H9 (cell line): ENCODE results near the gene AKT1. TPM values are rescaled to one million over a fixed set of nuclear protein-coding genes. Genes with fewer than 3 reads are reported as not detected.

ENCODE experiments used
- DNase-seq: peaks from one replicate; pipeline ENCODE4 v3.0.0-alpha.2; 2017
- H2AFZ ChIP-seq: one replicate; pipeline ENCODE4 v1.6.1; 2013; ENCODE audit warnings: mild to moderate bottlenecking, low read length, control low read depth, moderate library complexity
- H2AK5ac ChIP-seq: 2 replicates; pipeline ENCODE4 v1.6.1; 2013; ENCODE audit warnings: low read length, control low read depth, mixed read lengths; ENCODE audit not compliant: insufficient read length
- H2BK120ac ChIP-seq: one replicate; pipeline ENCODE4 v1.6.1; 2013; ENCODE audit warnings: low read depth, mild to moderate bottlenecking, low read length, control low read depth, inconsistent platforms; ENCODE audit not compliant: poor library complexity, severe bottlenecking
- H2BK12ac ChIP-seq: 2 replicates; pipeline ENCODE4 v1.6.1; 2013; ENCODE audit warnings: low read length, control low read depth, mixed read lengths, low read depth; ENCODE audit not compliant: insufficient read length
- H2BK15ac ChIP-seq: 2 replicates; pipeline ENCODE4 v1.6.1; 2013; ENCODE audit warnings: low read depth, low read length, control low read depth
- H2BK20ac ChIP-seq: one replicate; pipeline ENCODE4 v1.6.1; 2013; ENCODE audit warnings: low read depth, mild to moderate bottlenecking, low read length, control low read depth, inconsistent platforms; ENCODE audit not compliant: poor library complexity, severe bottlenecking
- H2BK5ac ChIP-seq: 2 replicates; pipeline ENCODE4 v1.6.1; 2013; ENCODE audit warnings: low read length, control low read depth, mixed read lengths; ENCODE audit not compliant: insufficient read length
- H3K14ac ChIP-seq: 2 replicates; pipeline ENCODE4 v1.6.1; 2013; ENCODE audit warnings: low read length, control low read depth; ENCODE audit not compliant: insufficient read depth
- H3K18ac ChIP-seq: 2 replicates; pipeline ENCODE4 v1.6.1; 2013; ENCODE audit warnings: low read depth, mild to moderate bottlenecking, mixed read lengths, low read length, control low read depth; ENCODE audit not compliant: insufficient read length
- H3K23ac ChIP-seq: 2 replicates; pipeline ENCODE4 v1.6.1; 2013; ENCODE audit warnings: low read length, control low read depth, mixed read lengths, low read depth; ENCODE audit not compliant: insufficient read length
- H3K23me2 ChIP-seq: 2 replicates; pipeline ENCODE4 v1.6.1; 2013; ENCODE audit warnings: low read depth, mild to moderate bottlenecking, mixed read lengths, low read length, control low read depth; ENCODE audit not compliant: insufficient read length, poor library complexity, severe bottlenecking
- H3K27ac ChIP-seq: 2 replicates; pipeline ENCODE4 v1.5.1; 2013; ENCODE audit warnings: low read length, control low read depth, mixed read lengths, low read depth; ENCODE audit not compliant: insufficient read length
- H3K27me3 ChIP-seq: 2 replicates; pipeline ENCODE4 v1.6.1; 2013; ENCODE audit warnings: low read length, control low read depth, inconsistent platforms; ENCODE audit not compliant: insufficient read depth
- H3K4ac ChIP-seq: 2 replicates; pipeline ENCODE4 v1.6.1; 2013; ENCODE audit warnings: low read depth, mild to moderate bottlenecking, control low read depth, inconsistent platforms, low read length, moderate library complexity
- H3K4me1 ChIP-seq: 2 replicates; pipeline ENCODE4 v1.6.1; 2013; ENCODE audit warnings: low read length, control low read depth, inconsistent platforms; ENCODE audit not compliant: insufficient read depth
- H3K4me2 ChIP-seq: 2 replicates; pipeline ENCODE4 v1.6.1; 2013; ENCODE audit warnings: low read length, control low read depth, mixed read lengths; ENCODE audit not compliant: insufficient read length, insufficient read depth
- H3K56ac ChIP-seq: 2 replicates; pipeline ENCODE4 v1.6.1; 2013; ENCODE audit warnings: low read depth, mild to moderate bottlenecking, mixed read lengths, low read length, control low read depth; ENCODE audit not compliant: insufficient read length
- H3K79me1 ChIP-seq: 2 replicates; pipeline ENCODE4 v1.6.1; 2013; ENCODE audit warnings: low read depth, mild to moderate bottlenecking, moderate library complexity, low read length, control low read depth, inconsistent platforms; ENCODE audit not compliant: insufficient read depth, poor library complexity, severe bottlenecking
- H3K79me2 ChIP-seq: 2 replicates; pipeline ENCODE4 v1.6.1; 2013; ENCODE audit warnings: low read length, control low read depth, inconsistent platforms; ENCODE audit not compliant: insufficient read depth
- H3K9ac ChIP-seq: 2 replicates; pipeline ENCODE4 v1.6.1; 2013; ENCODE audit warnings: low read length, control low read depth, mixed read lengths; ENCODE audit not compliant: insufficient read length; ENCODE audit errors: extremely low read depth
- H3K9me3 ChIP-seq: one replicate; pipeline ENCODE4 v1.6.1; 2013; ENCODE audit warnings: low read depth, low read length, inconsistent platforms; ENCODE audit not compliant: control insufficient read depth
- H3T11ph ChIP-seq: one replicate; pipeline ENCODE4 v1.6.1; 2013; ENCODE audit warnings: mild to moderate bottlenecking, low read length, control low read depth, inconsistent platforms
- H4K20me1 ChIP-seq: one replicate; pipeline ENCODE4 v1.6.1; 2013; ENCODE audit not compliant: control insufficient read depth, insufficient read length, insufficient read depth
- H4K5ac ChIP-seq: 2 replicates; pipeline ENCODE4 v1.6.1; 2013; ENCODE audit warnings: low read depth, mild to moderate bottlenecking, mixed read lengths, low read length, control low read depth; ENCODE audit not compliant: insufficient read length
- H4K8ac ChIP-seq: replicated peaks from 2 replicates; pipeline ENCODE4 v1.6.1; 2013; ENCODE audit warnings: low read length, control low read depth, mixed read lengths, low read depth; ENCODE audit not compliant: insufficient read length
- H4K91ac ChIP-seq: 2 replicates; pipeline ENCODE4 v1.6.1; 2013; ENCODE audit warnings: low read depth, mild to moderate bottlenecking, moderate library complexity, mixed read lengths, low read length, control low read depth; ENCODE audit not compliant: insufficient read length
- H3K27ac Mint-ChIP-seq, 3 experiments: 2 replicates in 2 of 3; 3 replicates in 1 of 3; pipeline ENCODE4 v1.8.0; 2020 to 2021; ENCODE audit warnings: mixed read lengths in 3 of 3, mild to moderate bottlenecking in 1 of 3, moderate library complexity in 1 of 3
- H3K27me3 Mint-ChIP-seq: 2 replicates; pipeline ENCODE4 v1.8.0; 2021; ENCODE audit warnings: low read depth, mild to moderate bottlenecking, moderate library complexity, mixed read lengths
- H3K36me3 Mint-ChIP-seq, 3 experiments: 2 replicates in 2 of 3; 3 replicates in 1 of 3; pipeline ENCODE4 v1.8.0; 2020 to 2021; ENCODE audit warnings: low read depth in 3 of 3, mixed read lengths in 3 of 3; ENCODE audit not compliant: insufficient read depth in 1 of 3
- H3K4me1 Mint-ChIP-seq, 2 experiments: 2 replicates each; pipeline ENCODE4 v1.8.0; 2020; ENCODE audit warnings: mixed read lengths in 2 of 2
- H3K4me3 Mint-ChIP-seq, 2 experiments: 2 replicates in 1 of 2; 3 replicates in 1 of 2; pipeline ENCODE4 v1.8.0; 2020 to 2021; ENCODE audit warnings: mild to moderate bottlenecking in 2 of 2, mixed read lengths in 2 of 2, moderate library complexity in 1 of 2
- H3K9me3 Mint-ChIP-seq, 2 experiments: 2 replicates in 1 of 2; 3 replicates in 1 of 2; pipeline ENCODE4 v1.8.0; 2020; ENCODE audit warnings: mild to moderate bottlenecking in 2 of 2, mixed read lengths in 2 of 2, moderate library complexity in 1 of 2
- CTCF ChIP-seq: fragments of 200-600 bp; sonication (generic); conservative IDR thresholded peaks from 3 replicates; pipeline ENCODE4 v1.8.0; 2021; ENCODE audit warnings: antibody characterized with exemption, mild to moderate bottlenecking
- WGBS: extraction: QIAGEN DNeasy Blood & Tissue Kit; methylation state at CpG from one replicate; pipeline ENCODE4 v1.1.7; 2013; ENCODE audit warnings: missing lambda C conversion rate, low lambda C conversion rate, mixed read lengths; ENCODE audit not compliant: insufficient read length; ENCODE audit errors: extremely low coverage; 5-methylcytosine and 5-hydroxymethylcytosine counted together
- total RNA-seq: library from RNA; stranded (reverse); gene quantifications from 2 replicates; pipeline ENCODE4 v1.2.1, GENCODE V29; 2021

AKT1 gene
- total RNA-seq, 1 experiment from 2014 or later = 101 TPM

- no peaks in the 10 kb centered on the region for H3K9me3 Mint-ChIP-seq
- no peak overlapping the region for H3K27ac Mint-ChIP-seq
- peaks cover 0 to 3% of the 10 kb centered on the region in 2 experiments; a peak in 1 of 4 replicates for H3K4me1 Mint-ChIP-seq
- Histone ChIP-seq H3K27ac (no peak overlapping the region), H2BK5ac (no peak overlapping the region), H3K9ac (no peak overlapping the region), H2BK15ac (no peak overlapping the region), H3K4ac (no peak overlapping the region), H3K79me1 (no peaks in the 10 kb centered on the region), H3K14ac (no peak overlapping the region), H4K91ac (no peak overlapping the region), H3T11ph (no peak overlapping the region), H4K8ac (no peak overlapping the region), H3K23me2 (no peaks in the 10 kb centered on the region), H3K23ac (no peak overlapping the region), H2BK20ac (no peak overlapping the region), H3K27me3 (no peaks in the 10 kb centered on the region), H2AFZ (no peak overlapping the region), H3K4me1 (no peaks in the 10 kb centered on the region), H3K4me2 (no peak overlapping the region), H3K79me2 (no peaks in the 10 kb centered on the region), H2BK12ac (no peak overlapping the region), H4K20me1 (no peaks in the 10 kb centered on the region), H2BK120ac (no peak overlapping the region), H4K5ac (no peak overlapping the region), H3K56ac (no peak overlapping the region), H2AK5ac (no peak overlapping the region), H3K9me3 (no peaks in the 10 kb centered on the region), H3K18ac (no peak overlapping the region)
- no peak overlapping the region; a peak in 1 of 5 replicates for H3K4me3 Mint-ChIP-seq
- TF ChIP-seq CTCF = no peak
- no peak for DNase-seq
- peaks cover 14% of the 10 kb centered on the region for H3K27me3 Mint-ChIP-seq
- H3K36me3 Mint-ChIP-seq = peaks cover 3 to 14% (median 4%) of the 10 kb centered on the region in 3 experiments; a peak in 6 of 7 replicates
- no CpG with 5 or more reads among the region's 29 CpGs for WGBS
Measured at GRCh38 chr14:104739546-104740516, 55.7 kb downstream of the AKT1 start.
